Gastrocnemius medialis (tissue), 4 donors: ENCODE data around the gene CCDC78. TPM values are rescaled to one million over a fixed set of nuclear protein-coding genes. Genes with fewer than 3 reads are reported as not detected.

Experiments used
- ATAC-seq, 2 donors: fragments of 150-250 bp; one replicate each; pipeline ENCODE4 v1.9.1; 2016
- DNase-seq, 2 donors: peaks; one replicate each; pipeline ENCODE4 v3.0.0-alpha.2; 2019
- H3K27ac ChIP-seq, 4 donors: fragments of 200-600 bp; sonication (generic); 1 replicate in 1 of 4; 2 replicates in 3 of 4; pipeline ENCODE4 v1.5.1; 2016 to 2018; ENCODE audit warnings: mild to moderate bottlenecking in 2 of 4, moderate library complexity in 1 of 4
- H3K27me3 ChIP-seq, 3 donors: fragments of 200-600 bp; sonication (generic) in 2 of 3; 1 replicate in 1 of 3; 2 replicates in 2 of 3; pipeline versions ENCODE4 v1.5.1 to v1.6.0; 2016 to 2019; ENCODE audit warnings: mild to moderate bottlenecking in 1 of 3, moderate library complexity in 1 of 3
- H3K36me3 ChIP-seq, 2 donors: fragments of 200-600 bp; sonication (generic) in 1 of 2; one replicate each; pipeline ENCODE4 v1.5.1; 2017 to 2018
- H3K4me1 ChIP-seq, 2 donors: fragments of 200-600 bp; sonication (generic) in 1 of 2; one replicate each; pipeline ENCODE4 v1.5.1; 2016 to 2017; ENCODE audit warnings: mild to moderate bottlenecking in 2 of 2
- H3K4me3 ChIP-seq, 4 donors: fragments of 200-600 bp; sonication (generic) in 3 of 4; 1 replicate in 1 of 4; 2 replicates in 3 of 4; pipeline ENCODE4 v1.5.1; 2016 to 2019; ENCODE audit warnings: mild to moderate bottlenecking in 2 of 4
- H3K9me3 ChIP-seq, 3 donors: fragments of 200-600 bp; sonication (generic) in 2 of 3; 1 replicate in 1 of 3; 2 replicates in 2 of 3; pipeline ENCODE4 v1.5.1; 2016 to 2019
- CTCF ChIP-seq, 5 experiments: fragments of 450-650 bp in 3 of 5; fragments of 200-600 bp in 2 of 5; sonication (generic) in 2 of 5; IDR thresholded peaks in 4 of 5; conservative IDR thresholded peaks in 1 of 5; 1 replicate in 4 of 5; 2 replicates in 1 of 5; pipeline ENCODE4 v1.5.1; 2016 to 2019; ENCODE audit warnings: antibody characterized with exemption in 5 of 5, mild to moderate bottlenecking in 3 of 5, moderate library complexity in 3 of 5
- POLR2A ChIP-seq, 2 donors: fragments of 450-650 bp; IDR thresholded peaks; one replicate each; pipeline ENCODE4 v1.6.1; 2017; ENCODE audit warnings: antibody characterized with exemption in 2 of 2, mild to moderate bottlenecking in 2 of 2, moderate library complexity in 2 of 2
- in situ Hi-C, 4 donors: fragments of 200-750 bp; cut with MboI; loops; one replicate each; pipeline versions ENCODE4 v1.15.0 to v1.8.0; 2017; ENCODE audit warnings: low sequenced_read_pairs in 4 of 4
- intact Hi-C: fragments of 100-400 bp; cut with DNase I; formaldehyde crosslinking; loops from one replicate; pipeline ENCODE4 v1.15.1; 2023; ENCODE audit warnings: low total_unique reads
- total RNA-seq, 4 donors: library from RNA; depleted of rRNA; stranded (reverse); fragments of >200 nt; gene quantifications; one replicate each; pipeline versions ENCODE4 v1.1.0 to v1.2.3, GENCODE V29; 2016

CCDC78 gene
- total RNA-seq, 4 donors from 2014 or later: not detected

- in situ Hi-C loops: no loop called here
- H3K4me3 ChIP-seq: no peak overlapping the region
- TF ChIP-seq POLR2A (IDR thresholded peaks at IDR 0.05): no peak
- no peak for TF ChIP-seq CTCF (IDR thresholded peaks at IDR 0.05 in 4 of 5, conservative IDR thresholded peaks at IDR 0.05 in 1 of 5)
- intact Hi-C loops: no loop called here
- ATAC-seq: no peak
- H3K9me3 ChIP-seq: no peaks in the 10 kb centered on the region
- no peaks in the 10 kb centered on the region for H3K36me3 ChIP-seq
- peaks cover 0 to 9% (median 6%) of the 10 kb centered on the region in 3 donors for H3K27me3 ChIP-seq
- no peak for DNase-seq
- no peak overlapping the region for H3K27ac ChIP-seq
- no peaks in the 10 kb centered on the region for H3K4me1 ChIP-seq
Measured at GRCh38 chr16:770411-770810, 44.2 kb upstream of the CCDC78 start.

- Histone ChIP-seq H3K4me1 (no peaks in the 10 kb centered on the region), H3K4me3 (no peak overlapping the region), H3K9me3 (no peaks in the 10 kb centered on the region), H3K36me3 (no peaks in the 10 kb centered on the region), H3K27me3 (peaks cover 0 to 14% (median 6%) of the 10 kb centered on the region in 3 donors), H3K27ac (no peak overlapping the region)
- ATAC-seq: no peak
- TF ChIP-seq POLR2A (IDR thresholded peaks at IDR 0.05): no peak
- no peak for TF ChIP-seq CTCF (IDR thresholded peaks at IDR 0.05 in 4 of 5, conservative IDR thresholded peaks at IDR 0.05 in 1 of 5)
- DNase-seq: no peak
- in situ Hi-C loops (no loop called here), intact Hi-C loops (no loop called here)
Measured at GRCh38 chr16:769934-770333, 43.7 kb upstream of the CCDC78 start.

GRCh38 chr16:769184-769784, 43.0 kb upstream of the CCDC78 start:
- no peak for ATAC-seq
- no peaks in the 10 kb centered on the region for H3K4me1 ChIP-seq
- H3K27me3 ChIP-seq: peaks cover 0 to 20% (median 6%) of the 10 kb centered on the region in 3 donors

GRCh38 chr16:768428-768827, 42.2 kb upstream of the CCDC78 start:
- ATAC-seq (no peak), DNase-seq (no peak)
- intact Hi-C loops (no loop called here), in situ Hi-C loops (no loop called here)
- no peak overlapping the region for H3K27ac ChIP-seq
- H3K4me3 ChIP-seq: no peak overlapping the region
- TF ChIP-seq POLR2A (IDR thresholded peaks at IDR 0.05) (no peak), CTCF (IDR thresholded peaks at IDR 0.05 in 4 of 5, conservative IDR thresholded peaks at IDR 0.05 in 1 of 5) (no peak)
- no peaks in the 10 kb centered on the region for H3K9me3 ChIP-seq
- H3K4me1 ChIP-seq: no peaks in the 10 kb centered on the region
- H3K27me3 ChIP-seq: peaks cover 6 to 20% (median 6%) of the 10 kb centered on the region in 3 donors
- no peaks in the 10 kb centered on the region for H3K36me3 ChIP-seq

More at GRCh38 chr16:769184-769784, 43.0 kb upstream of the CCDC78 start:
- Histone ChIP-seq H3K9me3 (no peaks in the 10 kb centered on the region), H3K36me3 (no peaks in the 10 kb centered on the region), H3K4me3 (no peak overlapping the region), H3K27ac (no peak overlapping the region)
- intact Hi-C loops: no loop called here
- in situ Hi-C loops: no loop called here
- DNase-seq: no peak
- TF ChIP-seq POLR2A (IDR thresholded peaks at IDR 0.05): no peak
- no peak for TF ChIP-seq CTCF (IDR thresholded peaks at IDR 0.05 in 4 of 5, conservative IDR thresholded peaks at IDR 0.05 in 1 of 5)
